Activated naive CD4-positive, alpha-beta T cell (primary cell): Measurements from ENCODE around the gene GRAMD1C.

Experiments
- DNase-seq, 4 experiments: peaks; one replicate each; lab custom pipeline; 2025; lab: John Stamatoyannopoulos, UW

Gene GRAMD1C

DNA sequence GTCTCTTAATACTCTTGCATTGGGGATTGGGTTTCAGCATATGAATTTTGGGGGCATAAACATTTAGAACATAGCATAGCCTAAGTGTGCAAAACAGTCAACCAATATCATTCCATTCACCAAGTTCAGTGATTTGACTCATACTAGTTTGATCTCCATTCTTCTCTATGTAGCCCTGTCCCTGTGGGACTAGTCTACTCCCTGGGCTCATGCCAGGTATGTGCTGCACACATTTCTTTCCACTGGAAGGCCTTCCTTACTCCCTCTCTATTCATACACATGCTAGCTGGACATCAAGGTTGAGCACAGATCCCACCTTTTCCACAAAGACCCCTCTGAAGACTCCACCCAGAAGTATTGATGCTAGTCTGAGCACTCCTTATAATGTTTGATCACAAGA, 114.3 kb downstream of the GRAMD1C start:
- DNase-seq: no peak

DNA sequence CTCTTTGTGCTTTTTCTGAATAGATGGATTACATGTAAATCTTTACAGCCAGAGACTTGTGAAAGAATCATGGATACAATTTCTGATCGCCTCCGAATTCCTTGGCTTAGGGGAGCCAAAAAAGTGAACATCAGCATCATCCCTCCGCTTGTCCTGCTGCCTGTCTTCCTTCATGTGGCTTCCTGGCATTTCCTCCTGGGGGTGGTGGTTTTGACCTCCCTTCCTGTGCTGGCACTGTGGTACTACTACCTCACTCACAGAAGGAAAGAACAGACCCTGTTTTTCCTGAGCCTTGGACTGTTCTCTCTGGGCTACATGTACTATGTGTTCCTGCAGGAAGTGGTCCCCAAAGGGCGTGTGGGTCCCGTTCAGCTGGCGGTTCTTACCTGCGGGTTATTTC, 115.1 kb downstream of the GRAMD1C start:
- no peak for DNase-seq

DNA sequence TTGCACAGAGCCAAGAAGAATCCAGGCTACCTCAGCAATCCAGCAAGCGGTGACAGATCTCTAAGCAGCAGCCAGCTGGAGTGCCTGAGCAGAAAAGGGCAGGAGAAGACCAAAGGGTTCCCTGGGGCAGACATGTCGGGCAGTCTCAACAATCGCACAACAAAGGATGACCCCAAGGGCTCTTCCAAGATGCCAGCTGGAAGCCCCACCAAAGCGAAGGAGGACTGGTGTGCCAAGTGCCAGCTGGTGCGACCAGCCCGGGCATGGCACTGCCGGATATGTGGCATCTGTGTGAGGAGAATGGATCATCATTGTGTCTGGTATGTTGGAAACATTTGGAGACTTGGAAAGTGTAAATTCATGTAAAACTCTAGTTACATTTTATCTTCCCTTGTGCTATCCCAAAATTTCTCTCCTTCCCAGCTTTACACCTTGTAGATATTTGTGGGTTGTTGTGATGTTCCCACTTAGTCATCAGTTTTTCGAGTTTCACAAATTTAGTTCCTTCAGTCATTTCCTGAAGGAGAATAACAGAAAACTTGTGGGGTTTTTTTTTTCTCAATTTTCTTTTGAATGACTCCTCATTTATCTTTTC, 115.6 kb downstream of the GRAMD1C start:
- DNase-seq: no peak

DNA sequence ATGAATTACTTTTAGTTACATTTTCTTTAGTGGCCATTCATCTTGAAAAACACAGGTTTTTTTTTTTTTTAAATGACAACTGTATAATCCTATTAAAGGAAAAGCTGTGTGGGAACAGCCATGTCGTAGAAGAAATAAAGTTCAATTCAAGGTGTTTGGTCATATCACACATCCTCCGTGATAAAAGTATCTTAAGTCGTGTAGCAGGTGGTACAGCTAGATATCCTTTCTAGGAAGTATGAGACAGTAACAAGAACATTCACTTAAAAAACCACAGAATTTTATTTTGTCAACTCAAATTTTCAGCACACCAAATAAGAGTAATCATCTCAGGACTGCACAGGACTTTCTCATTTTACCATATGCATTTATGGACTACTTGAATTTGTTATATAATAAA, 125.3 kb downstream of the GRAMD1C start:
- DNase-seq: no peak

DNA sequence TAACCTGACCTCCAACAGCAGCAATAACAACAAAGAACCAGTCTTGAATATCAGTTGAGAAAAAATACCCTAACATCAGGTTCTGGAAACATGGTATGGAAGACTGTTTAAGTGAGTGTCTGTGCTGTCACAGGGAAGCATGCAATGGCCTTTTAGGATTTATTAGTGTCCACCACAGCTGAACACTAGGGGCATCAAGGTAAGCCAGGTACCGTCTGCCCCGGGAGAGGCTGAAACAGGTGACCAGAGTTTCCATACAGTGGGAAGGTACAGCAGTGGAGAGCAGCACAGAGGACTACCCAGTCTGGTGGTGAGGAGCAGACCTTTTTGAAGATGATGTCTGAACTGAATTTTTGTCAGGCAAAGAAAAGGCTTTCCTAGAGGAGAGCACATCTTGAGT, 127.6 kb downstream of the GRAMD1C start:
- no peak for DNase-seq

DNA sequence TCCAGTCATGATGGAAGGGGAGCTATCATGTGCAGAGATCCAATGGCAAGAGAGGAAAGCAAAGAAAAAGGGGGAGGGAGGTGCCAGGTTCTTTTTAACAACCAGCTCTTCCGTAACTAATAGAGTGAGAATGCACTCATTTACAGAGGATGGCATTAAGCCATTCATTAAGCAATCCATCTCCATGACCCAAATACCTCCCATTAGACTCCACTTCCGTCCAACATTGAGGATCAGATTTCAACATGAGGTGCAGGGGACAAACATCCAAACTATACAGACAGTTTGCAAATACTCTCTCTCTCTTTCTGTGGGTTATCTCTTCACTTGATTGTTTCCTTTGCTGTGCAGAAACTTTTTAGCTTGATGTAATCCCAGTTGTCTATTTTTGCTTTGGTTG, 130.4 kb downstream of the GRAMD1C start:
- no peak for DNase-seq

DNA sequence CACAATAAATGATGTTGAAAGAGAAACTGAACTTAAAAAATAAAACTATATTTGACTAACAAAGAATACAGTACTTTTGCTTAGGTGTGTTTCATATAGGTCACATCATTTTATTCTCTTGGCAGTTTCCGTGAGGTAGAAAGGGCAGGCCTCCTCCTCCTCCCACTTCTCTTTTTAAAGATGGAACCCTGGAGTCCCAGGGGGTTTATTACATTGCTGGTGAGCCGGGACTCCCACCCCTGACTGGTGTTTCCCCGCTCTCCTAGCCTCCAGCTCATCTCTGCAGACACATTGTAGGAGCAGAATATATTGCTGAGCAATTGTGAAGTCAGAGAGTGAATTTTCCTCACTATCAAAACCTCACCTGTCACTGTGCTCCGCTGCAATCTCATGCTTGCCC, 139.2 kb downstream of the GRAMD1C start:
- DNase-seq: no peak

DNA sequence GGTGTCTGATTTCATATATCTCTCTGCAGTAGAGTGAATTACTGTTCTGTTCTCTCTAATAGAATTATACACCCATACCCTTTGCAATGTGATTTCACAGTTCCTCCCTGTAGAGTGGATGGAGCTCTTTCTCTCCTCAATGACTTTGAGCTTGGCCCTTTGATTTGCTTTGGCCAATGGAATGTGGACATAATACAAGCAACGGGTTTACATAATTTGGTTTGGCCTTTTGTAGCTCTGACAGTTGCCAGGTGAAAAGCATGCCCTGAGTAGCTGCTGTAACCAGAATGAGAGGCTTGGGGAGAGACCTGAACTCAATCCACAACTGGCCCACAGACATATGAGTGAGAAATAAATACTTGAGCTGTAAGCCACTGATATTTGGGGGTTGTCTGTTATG, 141.3 kb downstream of the GRAMD1C start:
- no peak for DNase-seq

DNA sequence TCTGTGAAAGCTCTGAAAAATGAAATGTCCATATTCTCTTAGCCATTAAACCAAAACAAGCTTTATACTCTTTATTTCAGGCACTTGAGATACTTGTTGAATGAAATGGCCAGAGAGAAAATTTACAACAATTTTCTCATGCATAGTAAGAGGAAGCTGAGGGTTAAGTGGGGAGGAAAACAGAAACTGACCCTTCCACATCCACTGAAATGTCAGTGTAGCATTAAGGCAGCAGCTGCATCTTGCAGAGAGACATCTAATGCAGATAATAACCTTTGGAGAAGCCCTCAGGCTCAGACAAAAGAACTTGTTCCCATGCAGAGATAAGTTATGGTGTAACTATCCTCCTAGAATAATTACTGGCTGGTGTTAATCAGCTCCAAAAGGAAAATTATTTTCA, 143.2 kb downstream of the GRAMD1C start:
- no peak for DNase-seq

DNA sequence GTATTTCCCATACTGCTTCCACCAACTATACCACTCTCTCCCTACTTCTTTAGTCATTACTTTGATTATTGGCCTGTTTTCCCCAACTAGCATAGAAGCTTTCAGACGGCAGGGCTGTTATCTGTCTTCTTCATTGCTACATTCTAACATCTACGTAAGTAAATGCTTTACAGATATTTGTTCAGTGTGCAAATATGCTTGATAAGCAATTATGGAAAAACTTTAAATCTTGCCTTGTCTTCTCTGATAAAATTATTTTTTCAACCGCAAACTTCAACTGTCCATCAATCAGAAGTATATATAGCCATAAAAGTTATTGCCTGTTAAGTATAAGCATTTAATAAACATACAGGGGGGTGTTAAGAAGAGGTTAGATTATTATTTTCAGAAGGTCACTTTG, 145.0 kb downstream of the GRAMD1C start:
- DNase-seq: no peak

DNA sequence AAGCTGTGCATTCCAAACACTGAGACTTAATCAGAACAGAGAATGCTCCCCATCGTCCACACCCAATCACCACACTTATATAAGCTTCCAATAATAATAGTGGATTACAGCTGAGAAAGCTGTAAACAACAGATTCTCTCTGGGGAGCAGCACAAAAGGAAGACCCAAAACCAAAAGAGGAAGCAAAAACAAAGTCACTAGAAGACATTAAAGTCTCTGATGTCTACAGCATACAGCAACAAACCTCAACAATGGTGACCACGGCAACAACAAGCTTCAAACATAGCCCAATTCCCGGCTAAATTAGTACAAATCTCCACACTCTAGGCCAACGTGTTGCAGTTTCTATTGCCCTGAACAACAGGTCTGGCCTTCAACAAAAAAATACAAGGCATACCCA, 147.0 kb downstream of the GRAMD1C start:
- no peak for DNase-seq
